Suppressor macrophage treated with lipopolysaccharide for 4 hours (primary cell): Measurements from ENCODE around the gene HAO1.

ENCODE experiments used
- DNase-seq: peaks from one replicate; pipeline ENCODE4 v3.0.0-alpha.2; 2020

The HAO1 gene

DNA sequence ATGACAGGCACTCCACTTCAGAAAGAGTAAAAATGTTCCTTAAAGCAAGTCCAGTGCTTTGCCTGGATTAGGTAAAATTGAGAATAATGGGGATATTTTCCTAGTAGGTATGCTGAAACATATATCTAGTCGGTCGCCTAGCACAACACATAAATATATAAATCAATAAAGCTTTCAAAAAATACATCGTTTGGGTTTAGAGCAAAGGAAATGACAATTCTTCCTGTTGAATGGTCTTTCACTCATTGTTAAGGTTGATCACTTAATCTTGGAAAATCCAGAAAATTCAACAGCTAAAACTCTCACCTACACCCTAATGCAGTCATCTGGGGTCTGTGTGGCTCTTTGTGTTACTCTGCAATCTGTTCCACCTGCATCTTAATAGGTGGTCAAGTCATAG, 13.9 kb downstream of the HAO1 start:
- no peak for DNase-seq

GRCh38 chr20:7924692-7925091, 15.6 kb downstream of the HAO1 start:
- peak; percentile 87 for DNase-seq

GRCh38 chr20:7916648-7917047, 23.6 kb downstream of the HAO1 start:
- DNase-seq: no peak

DNA sequence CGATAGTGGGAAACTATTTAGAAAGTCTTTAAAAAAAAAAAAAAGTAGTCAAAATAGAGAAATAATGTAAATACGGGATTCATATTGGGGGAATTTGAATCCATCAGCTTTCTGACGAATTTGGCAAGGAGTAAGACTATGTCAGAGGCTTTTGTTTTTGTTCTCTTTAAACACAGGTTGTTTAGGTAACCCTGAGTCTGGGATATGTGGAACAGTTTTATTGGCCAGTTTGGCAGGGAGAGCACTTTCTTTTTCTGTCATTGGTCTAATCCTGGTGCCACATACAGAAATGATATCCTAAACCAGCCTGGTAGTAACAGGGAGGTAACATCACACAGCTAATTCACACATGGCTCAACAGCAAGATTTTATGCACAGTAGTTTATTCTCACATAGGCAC, 27.7 kb downstream of the HAO1 start:
- no peak for DNase-seq

DNA sequence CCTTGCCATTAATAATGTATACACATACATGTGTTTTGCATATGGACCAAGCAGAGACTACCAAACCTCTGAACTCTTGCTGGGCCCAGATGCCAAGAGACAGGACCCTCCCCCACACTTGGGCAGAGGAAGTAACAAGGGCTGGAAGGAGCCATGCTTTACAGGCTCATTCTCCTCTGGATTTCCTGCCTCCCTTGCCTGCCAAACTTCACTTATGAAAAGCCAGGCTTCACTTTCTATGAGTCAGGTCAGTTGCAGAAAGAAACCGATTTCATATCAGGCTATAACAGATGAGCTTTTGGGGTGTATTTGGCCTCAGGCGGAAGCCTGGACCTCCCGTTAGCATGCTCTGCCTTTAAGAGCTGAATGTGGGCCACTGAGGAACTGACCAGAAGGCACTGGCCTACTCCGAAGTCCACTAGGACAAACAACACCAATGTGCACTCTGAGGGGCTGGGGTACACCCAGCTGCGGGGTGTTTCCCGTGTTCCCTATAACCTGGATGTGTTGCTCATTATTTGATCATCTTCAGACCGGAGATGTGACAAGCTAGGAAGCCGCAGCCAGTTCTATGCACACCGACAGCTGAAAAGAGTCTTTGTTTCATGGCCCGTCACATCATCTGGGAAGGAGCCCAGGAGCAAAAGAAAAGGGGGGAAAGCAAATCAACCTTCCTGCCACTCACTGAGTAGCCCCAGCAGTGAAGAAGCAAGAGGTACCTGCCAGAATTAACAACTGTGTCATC, 28.5 kb downstream of the HAO1 start:
- no peak for DNase-seq

- no peak for DNase-seq
Observed at GRCh38 chr20:7908905-7909304, 31.4 kb downstream of the HAO1 start.

GRCh38 chr20:7903429-7903828, 36.8 kb downstream of the HAO1 start:
- no peak for DNase-seq

GRCh38 chr20:7902879-7903278, 37.4 kb downstream of the HAO1 start:
- peak; percentile 70 for DNase-seq

- DNase-seq: peak; percentile 84
Observed at GRCh38 chr20:7897781-7898364, 42.4 kb downstream of the HAO1 start.

GRCh38 chr20:7893014-7893730, 47.1 kb downstream of the HAO1 start:
- peak; percentile 8 for DNase-seq

DNA sequence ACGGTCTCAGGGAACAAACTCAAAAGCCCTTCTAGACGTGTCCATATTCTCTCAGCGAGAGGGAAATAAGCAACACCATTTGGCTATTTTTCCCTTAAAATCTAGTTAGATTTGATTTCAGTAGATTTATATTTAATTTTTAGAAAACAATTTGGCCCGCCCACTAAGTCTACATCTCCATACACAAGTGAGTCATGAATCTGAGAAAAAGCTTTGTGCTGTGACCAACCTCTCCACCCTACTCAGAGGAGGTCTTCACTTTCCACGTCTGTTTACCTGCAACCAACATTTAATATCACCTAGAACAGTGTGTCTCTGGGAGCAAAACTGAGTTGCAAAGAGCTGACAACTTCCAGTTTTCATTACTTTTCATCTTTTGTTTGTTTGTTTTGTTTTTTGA, 48.6 kb downstream of the HAO1 start:
- DNase-seq: no peak

- no peak for DNase-seq
Observed at GRCh38 chr20:7889736-7890135, 50.5 kb downstream of the HAO1 start.

DNA sequence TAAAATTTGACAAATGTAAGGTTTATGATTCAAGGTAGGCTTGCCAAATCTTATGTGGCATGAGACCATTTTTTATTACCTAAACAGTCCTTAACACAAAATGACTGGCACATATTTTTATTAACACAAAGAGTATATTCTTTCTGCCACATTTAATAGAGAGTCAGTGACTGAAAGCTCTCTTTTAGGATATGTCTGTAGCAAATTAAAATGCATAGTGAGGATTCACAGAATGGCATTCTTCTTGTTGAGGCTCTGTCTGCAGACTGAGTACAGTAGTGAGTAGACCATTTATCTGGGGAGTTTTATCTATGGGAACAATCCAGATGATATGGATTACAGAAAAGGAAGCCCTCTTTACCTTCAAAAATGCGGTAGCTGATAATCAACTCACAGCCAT, 56.5 kb downstream of the HAO1 start:
- no peak for DNase-seq

DNA sequence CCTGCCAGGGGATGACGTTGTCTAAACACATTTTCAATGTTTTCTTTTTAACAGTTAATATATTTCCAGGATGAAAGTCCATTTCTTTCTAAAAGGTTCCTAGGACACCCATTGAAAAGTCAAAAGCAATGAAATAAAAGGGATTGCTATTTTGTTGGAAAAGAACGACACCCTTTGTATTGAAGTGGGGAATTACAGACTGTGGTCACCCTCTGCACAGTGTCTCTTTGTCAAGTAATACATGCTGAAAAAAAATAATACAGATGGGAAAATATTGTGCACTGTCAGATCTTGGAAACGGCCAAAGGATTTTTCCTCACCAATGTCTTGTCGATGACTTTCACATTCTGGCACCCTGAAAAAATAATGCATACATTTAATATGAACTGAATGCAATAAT, 56.9 kb downstream of the HAO1 start:
- no peak for DNase-seq

- no peak for DNase-seq
Observed at GRCh38 chr20:7882076-7882475, 58.2 kb downstream of the HAO1 start.

DNA sequence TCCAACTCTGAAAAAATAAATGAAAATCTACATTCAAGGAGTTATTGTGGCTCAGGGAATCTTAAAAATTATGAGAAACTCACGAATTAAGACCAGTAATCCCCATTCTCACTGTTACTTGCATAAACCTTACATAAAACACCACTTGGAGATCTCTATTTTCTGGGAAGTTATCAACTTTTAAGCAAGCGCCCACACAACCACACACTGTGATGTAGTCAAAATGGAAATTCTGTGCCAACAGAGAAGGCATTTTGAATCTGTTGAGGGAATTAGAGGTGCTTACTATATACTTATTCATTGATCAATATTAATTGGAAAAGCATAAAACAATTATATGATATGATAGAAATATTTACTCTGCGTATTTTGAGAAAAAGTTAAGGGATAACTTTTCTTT, 58.7 kb downstream of the HAO1 start:
- no peak for DNase-seq

DNA sequence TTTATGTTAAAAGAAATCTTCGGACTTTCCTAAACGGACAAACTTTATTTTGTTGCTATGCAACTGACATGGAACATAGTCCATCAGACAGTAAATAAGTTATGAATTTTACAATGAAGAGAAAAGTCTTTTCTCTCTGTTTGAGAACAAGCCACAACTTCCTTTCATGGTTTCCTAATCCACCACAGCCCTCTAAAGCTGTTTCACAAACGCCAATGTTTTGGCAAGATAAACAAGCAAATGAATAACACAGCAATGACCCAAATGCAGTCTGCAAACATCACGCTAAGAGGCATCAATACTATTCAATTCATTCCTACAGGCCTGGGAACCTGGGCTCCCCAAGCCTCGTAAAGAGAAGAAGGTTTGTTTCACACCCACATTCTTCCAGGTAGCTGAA, 60.4 kb downstream of the HAO1 start:
- DNase-seq: no peak

DNA sequence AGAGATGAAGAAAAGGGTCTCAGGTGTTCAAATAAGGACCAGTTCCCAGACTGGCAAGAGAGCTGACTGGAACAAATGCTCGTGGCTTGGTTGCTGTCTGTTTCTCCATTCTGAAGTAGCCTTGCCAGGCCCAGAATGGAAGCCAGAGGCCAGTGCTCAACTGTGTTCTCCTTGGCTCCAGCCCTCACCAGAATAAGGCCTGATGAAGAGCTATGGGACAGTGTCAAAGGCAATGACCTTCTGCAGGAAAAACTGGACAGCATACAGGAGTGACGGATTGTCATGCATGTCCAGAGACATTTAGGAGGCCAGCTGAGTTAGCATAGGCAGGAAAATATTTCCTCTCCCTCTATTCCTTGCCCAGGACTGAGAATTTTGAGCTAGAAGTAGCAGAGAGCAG, 72.2 kb downstream of the HAO1 start:
- DNase-seq: no peak

GRCh38 chr20:7866285-7866684, 74.0 kb downstream of the HAO1 start:
- no peak for DNase-seq

DNA sequence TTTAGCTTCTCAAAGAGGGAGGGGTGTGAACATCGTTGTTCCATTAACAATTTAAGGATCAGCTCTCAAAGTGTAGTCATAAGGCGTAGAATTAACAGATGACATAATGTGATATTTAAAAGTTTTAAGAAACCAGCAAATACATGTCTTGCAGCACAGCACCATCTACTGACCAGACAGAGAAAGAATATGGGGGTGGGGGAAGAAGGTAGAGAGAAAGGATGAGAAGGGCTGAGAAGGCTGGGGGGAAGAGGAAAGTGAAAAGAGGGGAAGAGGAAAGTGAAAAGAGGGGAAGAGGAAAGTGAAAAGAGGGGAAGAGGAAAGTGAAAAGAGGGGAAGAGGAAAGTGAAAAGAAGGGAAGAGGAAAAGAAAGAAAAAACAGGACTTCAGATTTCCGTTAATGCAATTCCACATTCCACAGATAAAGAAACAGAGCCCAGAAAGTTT, 80.9 kb downstream of the HAO1 start:
- DNase-seq: peak; percentile 41

DNA sequence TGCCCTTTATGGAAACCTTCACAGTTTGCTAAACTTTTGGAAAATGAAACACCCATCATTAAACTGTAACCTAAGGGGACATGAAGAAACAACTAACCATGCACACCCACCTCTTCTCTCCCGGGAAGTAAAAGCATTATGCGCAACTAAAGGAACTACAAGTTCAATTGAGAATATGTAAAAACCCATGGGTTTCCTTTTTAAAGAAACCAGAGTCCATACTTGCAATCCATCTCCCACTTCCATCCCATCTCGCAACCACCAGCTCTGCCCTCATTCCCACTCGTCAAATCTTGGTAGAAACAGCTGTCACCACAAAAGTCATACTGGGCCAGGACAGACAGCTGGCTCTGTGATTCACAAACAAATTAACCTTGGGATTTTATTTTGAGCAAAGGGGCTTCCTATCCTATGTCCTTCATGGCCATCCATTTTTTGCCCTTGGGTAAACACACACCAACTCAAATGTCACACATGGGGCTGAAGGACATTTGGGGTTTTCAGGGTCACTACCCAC, 81.5 kb downstream of the HAO1 start:
- DNase-seq: no peak

DNA sequence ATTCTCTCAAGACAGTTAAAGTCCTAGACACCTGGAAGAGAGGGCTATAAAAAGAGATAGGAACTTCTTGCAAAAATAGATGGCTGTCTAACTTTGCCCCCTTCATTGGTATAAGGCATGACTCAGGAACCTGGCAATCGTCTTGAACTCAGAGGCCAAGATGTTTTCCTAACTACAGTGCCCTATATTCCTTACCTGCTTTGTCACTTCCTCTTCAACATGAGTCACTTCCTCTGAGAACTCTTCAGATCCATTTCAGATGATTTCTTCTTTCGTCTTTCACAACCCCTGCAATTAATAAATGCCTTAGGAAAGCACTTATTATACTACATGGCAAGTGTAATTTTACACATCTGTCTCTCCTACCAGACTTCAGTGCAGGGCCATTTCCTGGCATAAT, 83.5 kb downstream of the HAO1 start:
- DNase-seq: no peak

GRCh38 chr20:7855545-7855944, 84.7 kb downstream of the HAO1 start:
- no peak for DNase-seq

DNA sequence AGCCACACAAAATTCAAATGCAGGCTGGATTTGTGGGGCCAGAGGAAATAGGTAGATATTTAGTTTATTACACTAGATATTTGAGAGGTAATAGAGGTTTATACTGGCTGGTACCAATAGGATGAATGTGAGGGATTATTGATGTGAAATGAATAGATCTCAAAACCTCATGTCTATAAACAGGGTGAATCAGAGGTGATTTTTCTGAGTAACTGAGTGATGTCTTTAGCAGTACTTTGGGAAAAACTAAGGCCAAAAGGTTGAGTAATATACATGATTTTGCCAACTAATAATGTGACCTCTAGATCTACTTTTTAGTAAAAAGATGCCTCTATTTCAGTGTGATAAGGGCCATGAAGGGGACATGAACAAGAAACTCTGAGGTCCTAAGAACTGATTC, 86.8 kb downstream of the HAO1 start:
- DNase-seq: no peak
